GF-D8 (cell line): ENCODE results near the gene XXYLT1.

Experiments used
- DNase-seq: peaks from one replicate; lab custom pipeline; 2025; lab: John Stamatoyannopoulos, UW

The XXYLT1 gene

DNA sequence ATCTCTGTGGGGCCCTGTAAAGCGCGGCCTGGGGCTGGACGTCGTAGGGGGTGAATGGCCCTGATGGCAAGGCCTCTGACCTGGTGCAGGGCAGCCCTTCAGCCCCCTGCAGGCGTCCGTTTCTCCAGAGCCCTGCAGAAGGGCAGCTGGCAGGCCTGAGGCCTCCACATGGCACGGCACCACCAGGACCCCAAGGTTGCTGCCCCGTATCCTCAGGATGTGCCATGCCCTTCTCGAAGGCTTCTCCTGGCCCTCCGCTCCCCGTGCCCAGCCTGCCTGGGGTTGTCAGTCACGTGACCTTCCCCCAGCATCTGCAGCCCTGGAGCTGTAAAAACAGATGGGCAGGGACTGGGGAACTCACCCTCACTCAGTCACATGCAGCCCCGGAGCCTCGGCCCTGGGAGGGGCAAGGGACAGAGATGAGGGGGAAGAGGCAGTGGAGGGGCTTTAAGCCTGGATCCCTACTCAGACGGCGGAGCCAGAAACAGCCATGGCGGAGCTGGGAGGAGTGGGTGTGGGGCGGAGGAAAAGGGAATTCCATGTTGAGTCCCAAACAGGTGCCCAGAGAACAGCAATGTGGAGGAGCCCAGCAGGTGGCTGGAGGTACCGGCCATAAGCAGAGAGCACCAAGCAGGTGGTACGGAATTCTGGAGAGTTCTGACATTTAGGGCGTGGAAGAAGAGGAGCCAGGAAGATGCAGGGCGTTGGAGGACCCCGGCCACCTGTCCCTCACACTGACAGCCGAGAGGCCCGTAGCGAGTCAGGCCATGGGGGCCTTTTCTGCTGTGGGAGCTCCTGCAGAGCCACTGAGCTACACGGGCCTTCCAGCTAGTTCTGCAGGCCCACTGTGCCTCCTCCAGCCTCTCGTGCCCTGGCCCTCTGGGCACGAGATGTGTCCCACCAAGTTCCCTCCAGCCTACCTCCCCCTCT is 193.1 kb downstream of the XXYLT1 start:
- no peak for DNase-seq

DNA sequence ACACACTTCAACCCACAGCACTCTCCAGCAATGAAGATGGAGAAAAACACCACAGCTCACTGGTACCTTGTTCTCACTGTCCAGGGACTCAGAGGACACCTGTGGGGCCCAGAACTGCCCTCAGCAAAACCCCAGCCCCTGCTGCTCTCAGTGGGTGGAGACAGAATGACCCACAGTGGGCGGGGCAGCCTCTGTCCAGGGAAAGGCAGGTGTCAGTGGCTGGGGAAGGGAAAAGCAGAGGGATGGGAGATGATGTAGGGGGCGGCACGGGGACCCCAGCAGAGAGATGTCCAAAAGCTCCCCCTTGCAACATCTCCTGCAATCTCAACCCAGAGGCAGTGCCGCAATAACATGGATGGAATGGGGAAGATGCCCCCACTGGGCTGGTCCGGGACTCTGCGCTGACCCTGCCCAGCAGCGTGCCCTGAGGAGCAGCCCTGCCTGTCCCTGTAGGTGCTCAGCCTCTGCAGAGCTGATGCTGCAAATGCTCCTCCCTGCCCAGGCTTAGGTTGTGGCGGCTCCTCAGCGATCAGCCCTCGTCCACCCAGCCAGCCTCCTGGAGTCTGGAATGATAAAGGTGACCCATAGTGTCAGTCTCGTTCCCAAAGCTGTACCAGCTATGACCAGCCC is 193.9 kb downstream of the XXYLT1 start:
- no peak for DNase-seq

DNA sequence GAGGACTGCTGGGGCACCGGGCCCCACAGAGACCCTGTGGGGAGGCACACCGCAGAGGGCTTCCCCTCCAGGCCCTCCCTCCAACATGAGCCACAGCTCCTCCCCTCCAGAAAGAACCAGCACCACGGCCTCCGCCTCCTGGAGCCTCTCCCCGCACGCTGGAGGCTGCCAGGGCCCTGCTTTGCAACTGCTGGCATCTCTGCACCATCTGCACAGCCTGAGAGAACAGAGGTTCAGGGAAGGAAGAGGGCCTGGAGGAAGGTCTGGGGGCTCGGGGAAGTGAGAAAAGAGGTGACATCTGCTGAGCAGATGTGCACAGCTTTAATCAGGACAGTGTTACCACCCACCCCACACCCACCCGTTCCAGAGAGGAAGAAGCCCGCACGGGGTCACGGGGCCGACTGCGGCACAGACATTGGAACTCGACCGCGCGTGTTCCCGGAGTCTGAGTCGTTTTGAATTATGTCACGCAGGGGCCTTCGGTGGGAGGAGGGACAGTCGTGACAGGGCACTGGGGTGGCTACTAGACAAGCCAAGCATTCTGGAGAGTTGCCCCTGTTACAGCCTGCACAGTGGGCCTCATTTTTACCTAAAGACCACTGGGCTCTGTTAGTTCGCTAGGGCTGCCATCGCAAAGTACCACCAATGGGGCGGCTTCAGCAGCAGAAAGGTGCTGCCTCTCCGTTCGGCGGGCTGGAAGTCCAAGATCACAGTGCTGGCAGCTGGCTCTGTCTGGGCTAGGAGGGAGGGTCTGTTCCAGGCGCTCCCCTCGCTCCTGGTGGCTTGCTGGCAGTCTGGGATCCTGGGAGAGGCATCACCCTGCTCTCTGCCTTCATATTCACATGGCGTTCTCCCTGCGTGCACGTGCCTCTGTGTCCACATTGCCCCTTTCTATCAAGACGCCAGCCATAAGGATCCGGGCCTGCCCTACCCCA is 194.8 kb downstream of the XXYLT1 start:
- no peak for DNase-seq

DNA sequence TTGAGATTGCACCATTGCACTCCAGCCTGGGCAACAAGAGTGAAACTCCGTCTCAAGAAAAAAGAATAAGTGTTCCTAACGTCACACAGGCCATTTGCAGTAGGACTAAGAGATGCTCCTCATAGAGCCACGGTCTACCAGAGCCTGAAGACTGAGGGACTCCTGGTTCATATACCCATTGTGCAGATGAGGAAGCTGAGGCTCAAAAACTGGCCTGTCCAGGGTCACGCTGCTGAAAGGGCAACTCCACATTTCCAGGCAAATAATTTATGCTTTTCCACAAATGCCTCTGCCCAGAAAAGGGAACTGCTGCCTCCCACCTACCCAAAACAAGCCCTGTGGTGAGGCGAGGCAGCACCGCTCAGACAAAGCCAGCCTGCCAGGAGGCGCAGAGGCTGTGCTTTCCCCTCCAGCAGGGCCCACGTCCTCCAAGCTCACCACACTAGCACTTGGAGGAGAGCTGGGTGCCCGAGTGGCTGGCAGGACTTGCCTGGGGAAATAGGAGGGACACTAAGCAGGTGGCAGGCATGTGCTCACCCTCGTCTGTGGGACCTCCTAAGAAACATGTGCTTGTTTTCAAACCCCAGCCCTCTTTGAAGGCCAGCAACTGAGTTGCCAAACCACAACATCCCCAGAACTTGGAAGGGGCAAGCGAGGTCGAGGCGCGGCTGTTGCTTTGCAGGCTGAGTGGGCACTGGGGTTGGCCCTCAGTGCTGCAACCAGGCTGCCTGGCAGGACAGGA is 195.6 kb downstream of the XXYLT1 start:
- peak; percentile 68 for DNase-seq

- no peak for DNase-seq
These were observed 196.8 kb downstream of the XXYLT1 start for GRCh38 chr3:195073866-195074860.

DNA sequence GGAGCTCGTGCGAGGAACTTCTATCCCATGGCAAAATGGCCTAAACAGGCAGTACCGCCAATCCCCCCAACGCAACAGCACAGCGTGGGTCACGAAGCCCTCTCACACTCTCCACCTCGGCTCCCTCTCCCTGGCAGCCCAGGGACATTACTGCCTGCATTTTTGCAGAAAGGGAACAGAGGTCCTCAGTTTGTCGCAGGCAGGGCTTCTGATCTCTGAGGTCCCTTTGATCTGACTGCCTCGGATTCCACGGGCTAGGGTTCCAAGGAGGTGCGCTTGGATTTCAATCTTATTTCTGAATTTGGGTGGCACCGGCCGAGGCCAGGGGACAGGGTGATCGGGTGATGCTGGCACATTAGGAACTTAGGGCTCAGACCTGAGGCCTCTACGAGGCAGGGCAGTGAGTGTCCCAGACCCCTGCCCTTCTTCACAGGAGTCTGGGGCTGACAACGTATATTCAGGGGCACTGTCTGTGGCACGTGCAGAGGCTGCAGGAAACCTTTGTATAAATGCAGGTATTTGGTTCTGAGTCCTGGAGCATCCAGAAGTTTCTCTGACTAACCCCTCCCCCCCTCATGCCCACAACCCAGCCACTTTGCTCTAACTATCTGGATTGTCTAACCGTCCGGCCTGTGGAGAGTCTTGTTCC is 197.9 kb downstream of the XXYLT1 start:
- DNase-seq: no peak

DNA sequence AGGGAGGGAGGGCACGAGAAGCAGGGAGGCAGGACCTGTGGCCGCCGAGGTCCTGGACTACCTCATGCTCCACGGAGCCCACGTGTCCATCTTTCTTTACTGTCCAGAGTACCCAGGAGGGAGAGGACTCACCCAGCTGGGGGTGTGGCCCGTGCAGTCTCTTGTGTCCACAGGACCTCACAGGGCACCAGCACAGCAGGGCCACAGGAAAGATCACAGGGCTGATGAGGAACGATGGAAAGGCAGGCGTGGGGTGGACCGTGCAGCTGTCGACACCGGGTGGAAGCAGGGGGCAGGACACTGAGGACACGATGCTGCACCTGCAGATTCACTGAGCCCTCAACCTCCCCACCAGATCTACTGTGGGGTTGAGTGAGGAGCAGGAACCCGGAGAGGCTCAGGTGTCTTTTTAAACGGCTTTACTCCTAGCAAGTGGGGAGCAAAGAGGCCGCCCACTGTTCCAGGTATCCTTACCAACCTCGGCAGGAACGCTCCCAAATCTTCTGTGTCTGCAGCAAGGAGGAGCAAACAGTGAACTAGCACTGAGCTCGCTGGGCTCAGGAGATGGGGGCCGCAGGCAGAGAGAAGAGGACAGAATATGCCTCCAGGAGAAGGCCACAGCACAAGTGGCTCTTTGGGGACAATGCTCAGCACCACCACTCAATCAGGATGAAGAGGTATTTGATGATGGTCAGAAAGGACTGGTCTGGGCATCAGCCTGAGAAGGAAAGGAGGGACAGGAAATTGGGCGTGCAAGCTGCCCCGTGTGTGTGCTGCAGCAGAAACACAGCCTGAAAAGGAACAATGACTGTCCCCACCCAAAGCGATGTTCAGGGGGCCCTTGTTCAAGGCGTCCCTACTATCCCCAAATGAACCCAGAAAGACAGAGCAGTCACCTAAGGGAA is 198.8 kb downstream of the XXYLT1 start:
- DNase-seq: no peak

- DNase-seq: no peak
These were observed 199.8 kb downstream of the XXYLT1 start for GRCh38 chr3:195071011-195071728.

- no peak for DNase-seq
These were observed 200.6 kb downstream of the XXYLT1 start for GRCh38 chr3:195070336-195070735.

DNA sequence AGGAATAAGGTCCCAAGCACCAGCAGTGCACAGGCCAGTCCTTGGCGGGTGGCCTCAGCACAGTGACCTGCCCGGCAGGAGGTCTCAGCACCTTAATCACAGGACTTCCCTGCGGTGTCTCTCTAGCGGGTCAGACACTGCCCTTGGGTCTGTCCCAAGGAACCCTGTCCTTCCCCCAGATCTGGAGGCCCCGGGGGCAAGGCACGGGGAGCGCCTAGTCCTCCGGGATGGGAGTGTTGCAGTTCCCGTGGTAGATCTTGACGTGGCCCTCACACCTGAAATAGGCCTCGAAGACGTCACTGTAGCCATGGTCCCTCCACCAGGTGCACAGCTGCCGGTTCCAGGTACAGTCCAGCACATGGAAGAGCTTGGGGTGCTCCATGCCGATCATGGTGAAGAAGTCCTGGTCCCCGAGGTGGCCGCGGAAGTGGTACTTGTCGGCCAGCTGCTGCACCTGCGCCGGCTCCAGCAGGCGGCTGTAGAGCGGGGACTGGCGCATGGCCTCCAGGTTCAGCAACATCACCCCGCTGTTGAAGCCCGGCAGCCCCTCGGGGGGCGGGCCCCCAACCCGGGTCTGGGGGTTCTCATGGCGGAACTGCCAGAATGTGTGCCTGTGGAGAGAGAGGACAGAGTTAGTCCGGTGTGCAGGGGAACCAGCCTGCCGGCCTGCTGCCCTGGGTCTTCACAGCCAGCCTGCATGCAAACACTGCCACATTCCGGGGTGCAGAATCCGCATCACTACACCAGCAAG is 201.3 kb downstream of the XXYLT1 start:
- DNase-seq: no peak

- DNase-seq: no peak
These were observed 202.6 kb downstream of the XXYLT1 start for GRCh38 chr3:195068084-195069080.

DNA sequence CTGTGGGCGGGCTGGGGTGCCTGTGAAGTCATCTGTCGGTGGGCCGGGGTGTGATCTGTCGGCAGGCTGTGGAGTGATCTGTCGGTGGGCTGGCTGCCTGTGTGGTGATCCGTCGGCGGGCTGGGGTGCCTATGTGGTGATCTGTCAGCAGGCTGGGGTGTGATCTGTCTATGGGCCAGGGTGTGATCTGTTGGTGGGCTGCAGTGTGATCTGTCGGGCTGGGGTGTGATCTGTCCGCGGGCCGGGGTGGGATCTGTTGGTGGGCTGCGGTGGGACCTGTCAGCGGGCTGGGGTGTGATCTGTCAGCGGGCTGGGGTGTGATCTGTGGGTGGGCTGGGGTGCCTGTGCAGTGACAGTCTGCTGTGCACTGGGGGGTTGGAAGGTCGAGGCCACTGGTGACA is 204.5 kb downstream of the XXYLT1 start:
- DNase-seq: no peak

DNA sequence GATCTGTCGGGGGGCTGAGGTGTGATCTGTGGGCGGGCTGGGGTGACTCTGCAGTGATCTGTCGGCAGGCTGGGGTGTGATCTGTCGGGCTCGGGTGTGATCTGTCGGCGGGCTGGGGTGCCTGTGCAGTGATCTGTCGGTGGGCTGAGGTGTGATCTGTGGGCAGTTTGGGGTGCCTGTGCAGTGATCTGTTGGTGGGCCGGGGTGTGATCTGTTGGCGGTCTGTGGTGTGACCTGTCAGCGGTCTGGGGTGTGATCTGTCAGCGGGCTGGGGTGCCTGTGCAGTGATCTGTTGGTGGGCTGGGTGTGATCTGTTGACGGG is 205.1 kb downstream of the XXYLT1 start:
- DNase-seq: no peak

DNA sequence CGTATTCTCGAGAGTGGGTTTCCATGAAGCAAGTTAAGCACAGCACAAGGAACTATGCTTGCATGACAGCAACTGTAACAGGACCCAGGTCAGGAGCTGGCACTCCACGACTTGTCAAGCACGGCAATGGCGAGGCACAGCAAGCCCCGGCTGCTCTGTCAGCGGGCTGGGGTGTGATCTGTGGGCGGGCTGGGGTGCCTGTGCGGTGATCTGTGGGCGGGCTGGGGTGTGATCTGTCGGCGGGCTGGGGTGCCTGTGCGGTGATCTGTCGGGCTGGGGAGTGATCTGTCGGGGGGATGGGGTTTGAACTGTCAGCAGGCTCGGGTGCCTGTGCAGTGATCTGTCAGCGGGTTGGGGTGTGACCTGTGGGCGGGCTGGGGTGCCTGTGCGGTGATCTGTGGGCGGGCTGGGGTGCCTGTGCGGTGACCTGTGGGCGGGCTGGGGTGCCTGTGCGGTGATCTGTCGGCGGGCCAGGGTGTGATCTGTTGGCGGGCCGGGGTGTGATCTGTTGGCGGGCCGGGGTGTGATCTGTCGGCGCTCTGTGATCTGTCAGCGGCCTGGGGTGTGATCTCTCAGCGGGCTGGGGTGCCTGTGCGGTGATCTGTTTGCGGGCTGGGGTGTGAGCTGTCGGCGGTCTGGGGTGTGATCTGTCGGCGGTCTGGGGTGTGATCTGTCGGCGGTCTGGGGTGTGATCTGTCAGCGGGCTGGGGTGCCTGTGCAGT is 205.7 kb downstream of the XXYLT1 start:
- no peak for DNase-seq

GRCh38 chr3:195064300-195064931 is 206.5 kb downstream of the XXYLT1 start:
- DNase-seq: no peak
